COLO829 (cell line): Measurements from ENCODE around the gene PPARG.
A peak's percentile ranks its signal among the peaks of the same experiment; 100 is the strongest.

ENCODE experiments used
- DNase-seq: peaks from one replicate; pipeline ENCODE4 v3.0.0; 2012; ENCODE audit warnings: low spot score

The PPARG gene

DNA sequence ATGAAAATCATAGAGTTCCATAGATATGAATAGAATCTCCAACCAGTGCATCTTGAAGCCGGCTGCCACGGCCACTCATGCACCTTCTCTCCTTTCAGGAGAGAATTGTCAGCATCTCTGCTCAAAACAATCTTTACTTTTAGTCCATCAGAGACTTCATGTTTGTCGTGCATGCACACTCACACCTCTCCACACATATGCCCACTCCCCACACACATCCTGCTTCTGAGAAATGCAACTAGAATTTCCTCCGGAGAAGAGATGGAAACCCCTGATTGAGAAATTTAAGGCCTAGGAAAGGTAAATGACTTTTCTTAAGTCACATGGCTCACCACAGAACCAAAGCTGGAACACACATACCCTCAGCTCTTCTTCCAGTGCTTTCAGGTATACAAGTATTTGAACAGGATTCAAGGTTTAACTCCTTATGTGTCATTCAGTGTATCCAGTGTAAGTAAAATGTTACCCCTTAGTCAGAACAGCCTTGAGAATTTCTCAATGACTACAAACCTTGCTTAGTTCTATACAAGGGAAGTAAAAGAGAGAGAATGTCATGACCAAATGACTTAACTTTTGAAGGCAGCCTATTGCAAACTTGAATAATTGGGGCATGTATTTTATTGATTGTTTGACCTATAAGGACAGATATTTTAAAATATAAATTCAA, 126.3 kb downstream of the PPARG start:
- DNase-seq, result no peak

DNA sequence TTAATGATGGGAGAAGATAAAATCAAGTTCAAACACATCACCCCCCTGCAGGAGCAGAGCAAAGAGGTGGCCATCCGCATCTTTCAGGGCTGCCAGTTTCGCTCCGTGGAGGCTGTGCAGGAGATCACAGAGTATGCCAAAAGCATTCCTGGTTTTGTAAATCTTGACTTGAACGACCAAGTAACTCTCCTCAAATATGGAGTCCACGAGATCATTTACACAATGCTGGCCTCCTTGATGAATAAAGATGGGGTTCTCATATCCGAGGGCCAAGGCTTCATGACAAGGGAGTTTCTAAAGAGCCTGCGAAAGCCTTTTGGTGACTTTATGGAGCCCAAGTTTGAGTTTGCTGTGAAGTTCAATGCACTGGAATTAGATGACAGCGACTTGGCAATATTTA, 127.9 kb downstream of the PPARG start:
- no peak for DNase-seq

DNA sequence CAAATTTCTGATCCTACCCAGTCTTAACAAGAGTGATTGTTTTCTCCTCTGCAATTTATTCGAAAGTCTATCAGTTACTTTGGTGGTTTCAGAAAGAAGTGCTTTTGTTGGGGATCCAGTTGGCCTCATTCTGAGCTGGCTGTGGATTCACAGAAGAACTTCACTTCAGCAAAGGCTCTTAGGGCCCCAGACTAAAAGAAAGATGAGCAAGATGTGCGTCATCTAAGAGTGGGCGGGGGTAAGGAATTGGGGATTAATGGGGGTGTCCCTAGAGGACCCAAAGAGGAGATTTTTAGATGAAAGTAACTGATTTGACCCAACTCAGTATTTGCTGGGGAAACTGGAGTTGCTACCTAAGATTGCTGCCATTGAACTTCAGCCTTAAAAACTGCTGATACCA, 131.5 kb downstream of the PPARG start:
- DNase-seq, result no peak

DNA sequence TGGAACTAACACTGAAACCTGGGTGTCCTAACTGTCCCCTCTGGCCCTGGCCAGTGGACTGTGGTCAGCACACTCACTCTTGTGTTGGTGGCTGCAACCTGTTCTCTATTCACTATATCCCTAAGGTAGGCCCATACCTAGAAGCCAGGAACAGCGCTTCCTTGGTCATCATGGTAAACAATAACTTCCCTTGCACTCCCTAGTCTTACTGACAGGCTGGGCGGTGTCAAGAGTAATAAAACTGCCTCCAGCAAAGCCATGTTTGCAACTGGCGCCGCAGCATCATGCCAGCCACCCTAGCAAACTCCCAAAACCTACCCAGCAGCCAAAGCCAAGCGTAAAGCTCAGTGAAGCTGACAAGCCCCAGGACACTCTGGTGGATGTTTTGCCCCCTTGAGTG, 132.3 kb downstream of the PPARG start:
- no peak for DNase-seq

DNA sequence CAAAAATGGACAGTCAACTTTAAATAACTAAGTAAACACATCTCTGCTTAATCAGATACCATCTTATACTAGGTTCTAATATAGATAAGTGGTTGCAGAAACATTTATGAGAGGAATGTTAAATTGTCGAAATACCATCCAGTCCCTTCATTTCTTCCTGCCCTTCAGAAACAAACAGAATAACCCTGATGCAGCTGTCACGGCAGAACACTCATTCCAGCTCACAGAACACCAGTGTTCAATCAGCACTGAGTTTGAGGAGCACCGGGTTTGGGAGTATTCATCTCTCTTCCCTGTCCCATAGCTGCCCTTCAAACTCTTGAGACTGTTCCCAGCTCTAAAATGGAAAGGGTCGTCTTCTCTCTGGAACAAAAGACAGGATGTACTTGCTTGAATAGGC, 134.3 kb downstream of the PPARG start:
- DNase-seq, result no peak

DNA sequence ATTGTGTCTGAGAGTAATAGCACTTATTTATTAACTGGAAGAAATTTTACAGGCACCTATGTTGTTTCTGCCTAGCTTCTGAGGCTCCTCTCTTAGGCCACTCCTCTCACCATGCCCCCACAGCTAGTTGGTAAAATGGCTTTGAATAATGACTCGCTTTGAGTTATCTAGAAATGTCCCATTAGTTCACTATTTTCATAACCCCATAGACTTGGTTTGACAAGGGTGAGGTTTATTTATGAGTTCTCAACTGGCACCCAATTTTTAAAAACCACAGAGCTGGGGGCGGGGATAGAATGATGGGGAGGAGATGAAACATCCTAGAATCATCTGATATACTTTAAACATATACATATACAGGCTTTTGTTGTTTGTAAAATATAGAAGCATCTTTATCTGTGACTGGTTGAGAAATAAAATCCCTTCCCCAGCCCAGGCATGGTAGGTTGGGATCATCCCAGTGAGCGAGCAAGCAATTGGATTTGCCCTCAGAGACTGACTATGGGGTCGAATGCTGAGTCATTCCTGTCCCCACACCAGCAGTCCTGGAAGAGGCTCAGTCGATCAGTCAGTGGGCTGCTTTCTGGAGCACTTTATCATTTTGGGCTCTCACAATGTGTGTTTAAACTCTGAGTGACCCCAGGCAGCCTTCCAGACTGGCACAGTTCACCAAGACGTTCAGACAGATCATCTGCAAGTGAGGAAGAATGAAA, 135.2 kb downstream of the PPARG start:
- DNase-seq, result no peak

DNA sequence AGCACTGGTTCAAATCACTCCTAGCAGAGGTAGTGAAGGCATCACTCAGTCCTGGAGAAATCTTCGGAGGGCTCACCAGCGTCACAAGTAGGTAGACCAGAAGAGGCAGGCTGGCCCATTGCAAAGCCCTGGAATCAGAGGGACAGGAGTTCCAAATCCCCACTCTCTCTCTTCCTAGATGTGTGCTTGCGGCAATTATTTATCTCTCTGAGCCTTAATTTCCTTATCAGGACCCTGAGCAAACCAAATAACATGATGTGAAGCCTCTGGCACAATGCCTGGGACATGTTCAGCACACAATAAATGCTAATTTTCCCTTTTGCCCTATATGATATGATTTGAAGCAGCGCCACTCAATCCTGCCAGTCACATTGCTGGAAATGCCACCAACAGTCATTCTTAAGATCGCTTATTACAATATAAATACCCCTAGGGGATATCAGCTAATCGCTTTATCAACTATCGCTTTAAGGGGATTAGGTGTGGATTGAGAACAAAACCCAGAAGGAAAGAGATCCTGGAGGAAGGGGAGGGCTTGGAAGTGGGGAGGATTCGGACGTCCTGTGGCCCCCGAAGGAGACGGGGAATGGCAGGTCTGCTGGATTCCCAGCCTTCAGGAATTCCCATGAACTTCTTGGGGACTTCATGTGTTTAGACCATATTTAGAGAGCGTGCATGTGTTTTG, 135.9 kb downstream of the PPARG start:
- no peak for DNase-seq

DNA sequence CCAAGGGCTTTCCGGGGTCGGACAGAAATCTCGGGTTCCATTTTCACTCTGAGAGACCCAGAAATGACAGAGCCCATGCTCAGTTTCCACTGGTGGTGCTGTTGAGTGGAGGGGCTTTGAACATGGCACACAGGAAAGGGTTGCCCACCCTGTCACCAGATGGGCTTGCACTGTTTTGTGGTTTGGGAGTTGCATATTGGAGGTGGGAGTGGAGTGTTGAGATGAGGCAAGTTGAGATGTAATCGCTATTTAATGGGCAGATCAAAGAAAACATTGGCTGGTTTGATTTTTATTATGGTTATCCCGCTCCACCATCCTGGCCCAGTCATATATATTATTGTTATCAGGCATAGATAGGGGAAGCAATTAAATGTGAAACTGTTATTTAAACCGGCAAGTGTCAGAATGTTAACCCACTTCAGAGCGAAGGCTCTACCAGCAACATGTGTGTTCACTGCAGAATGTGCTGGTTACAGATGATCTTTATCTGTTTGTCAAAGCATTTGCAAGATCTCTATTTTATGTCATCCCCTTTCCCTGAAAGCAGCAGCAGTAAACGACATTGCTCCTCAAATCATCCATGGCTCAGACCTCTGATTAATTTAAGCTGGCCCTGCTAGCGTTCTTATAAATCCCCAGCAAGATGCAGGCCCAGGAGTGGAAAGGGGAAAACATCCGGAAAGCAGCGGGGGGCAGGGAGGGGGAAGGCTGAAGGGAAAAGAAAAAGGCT, 137.1 kb downstream of the PPARG start:
- no peak for DNase-seq

DNA sequence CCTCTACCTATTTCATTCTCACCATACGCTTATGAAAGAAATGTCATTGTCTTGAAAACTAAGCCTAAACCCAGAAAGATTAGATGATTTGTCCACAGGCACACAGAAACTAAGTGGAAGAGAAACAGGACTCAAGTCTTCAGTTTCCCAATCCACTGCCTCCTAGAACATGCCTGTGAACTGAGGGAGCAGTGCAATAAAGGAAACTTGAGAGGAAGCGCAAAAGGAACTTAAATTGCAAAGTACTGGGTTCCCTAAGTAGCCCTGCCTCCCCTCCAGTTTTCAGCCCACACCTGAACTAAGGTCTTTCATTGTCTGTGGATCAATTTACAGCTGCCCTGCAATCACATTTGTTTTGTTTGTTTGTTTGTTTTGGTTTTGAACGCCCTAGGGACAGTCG, 138.7 kb downstream of the PPARG start:
- DNase-seq, result no peak

DNA sequence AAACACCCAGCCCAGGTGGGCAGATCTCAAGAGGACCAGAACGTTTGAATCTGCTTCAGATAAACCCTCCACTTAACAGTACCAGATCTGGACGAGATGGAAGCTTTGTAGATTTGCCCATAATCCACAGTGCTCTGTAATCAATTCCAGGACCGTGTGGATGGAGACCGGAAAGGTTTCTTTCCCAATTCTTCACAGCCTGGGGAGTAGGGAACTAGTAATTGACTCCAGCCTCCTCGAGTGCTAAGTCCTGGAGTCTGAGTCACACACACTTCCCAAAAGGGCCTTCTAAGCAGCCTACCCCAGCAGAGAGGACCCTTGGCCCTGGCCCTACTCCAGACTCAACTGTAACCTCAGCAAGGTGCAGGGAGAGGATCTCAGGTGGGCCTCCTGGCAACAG, 139.3 kb downstream of the PPARG start:
- no peak for DNase-seq

DNA sequence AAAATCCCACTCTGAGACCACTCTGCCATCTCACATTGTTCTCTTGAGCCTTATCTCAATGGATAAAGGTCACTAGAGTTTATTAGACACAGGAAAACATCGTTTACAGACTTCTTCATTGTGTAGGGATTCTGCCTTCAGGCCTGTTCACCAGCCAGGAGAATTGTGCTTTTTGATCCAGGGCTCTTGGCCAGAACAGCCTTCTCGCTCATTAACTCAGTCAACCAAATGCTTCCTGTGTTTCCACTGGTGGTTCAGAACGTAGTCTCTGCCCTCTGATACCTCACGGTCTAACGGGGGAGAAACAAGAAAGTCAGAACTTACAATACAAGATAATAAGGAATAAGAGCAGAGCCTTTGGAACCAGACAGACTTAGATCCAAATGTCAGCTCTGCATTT, 141.2 kb downstream of the PPARG start:
- DNase-seq, result peak; percentile 65

DNA sequence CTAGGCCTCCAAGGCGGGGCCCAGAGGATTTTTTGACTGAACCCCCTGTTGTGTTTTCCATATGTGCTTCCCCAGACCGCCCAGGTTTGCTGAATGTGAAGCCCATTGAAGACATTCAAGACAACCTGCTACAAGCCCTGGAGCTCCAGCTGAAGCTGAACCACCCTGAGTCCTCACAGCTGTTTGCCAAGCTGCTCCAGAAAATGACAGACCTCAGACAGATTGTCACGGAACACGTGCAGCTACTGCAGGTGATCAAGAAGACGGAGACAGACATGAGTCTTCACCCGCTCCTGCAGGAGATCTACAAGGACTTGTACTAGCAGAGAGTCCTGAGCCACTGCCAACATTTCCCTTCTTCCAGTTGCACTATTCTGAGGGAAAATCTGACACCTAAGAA, 145.0 kb downstream of the PPARG start:
- DNase-seq, result no peak

DNA sequence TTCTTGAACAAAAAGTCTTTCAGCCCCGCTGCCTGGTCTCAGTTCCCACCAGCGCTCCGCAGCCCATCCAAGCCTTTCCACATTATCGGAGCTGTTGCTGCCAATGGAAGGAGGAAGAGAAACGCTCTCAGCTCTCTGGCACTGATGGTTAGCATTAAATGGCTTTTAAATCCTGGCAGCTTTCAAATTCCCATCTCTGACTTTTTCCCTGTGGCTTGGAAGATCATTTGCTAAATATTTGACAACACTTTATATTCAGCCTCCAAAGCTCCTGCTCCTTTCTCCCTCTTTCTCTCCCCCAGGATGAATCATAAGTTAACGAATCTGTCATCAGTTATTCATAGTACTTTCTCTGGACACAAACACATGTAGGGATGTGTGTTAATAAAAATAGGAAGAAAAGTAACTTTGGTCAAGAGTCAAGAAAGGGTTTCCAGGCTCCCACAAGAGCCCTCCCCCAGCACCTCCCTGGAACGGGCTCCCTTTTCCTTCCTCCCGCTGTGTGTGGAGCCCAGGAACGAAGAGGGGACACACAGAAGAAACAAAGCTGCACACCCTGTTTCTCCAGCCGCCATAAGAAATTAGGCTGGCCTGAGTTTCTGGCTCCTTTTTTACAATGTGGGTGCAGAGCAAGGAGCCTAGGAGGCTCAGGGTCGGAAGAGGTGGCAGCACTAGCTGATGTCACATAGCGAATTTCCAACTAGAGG, 147.8 kb downstream of the PPARG start:
- DNase-seq, result no peak

DNA sequence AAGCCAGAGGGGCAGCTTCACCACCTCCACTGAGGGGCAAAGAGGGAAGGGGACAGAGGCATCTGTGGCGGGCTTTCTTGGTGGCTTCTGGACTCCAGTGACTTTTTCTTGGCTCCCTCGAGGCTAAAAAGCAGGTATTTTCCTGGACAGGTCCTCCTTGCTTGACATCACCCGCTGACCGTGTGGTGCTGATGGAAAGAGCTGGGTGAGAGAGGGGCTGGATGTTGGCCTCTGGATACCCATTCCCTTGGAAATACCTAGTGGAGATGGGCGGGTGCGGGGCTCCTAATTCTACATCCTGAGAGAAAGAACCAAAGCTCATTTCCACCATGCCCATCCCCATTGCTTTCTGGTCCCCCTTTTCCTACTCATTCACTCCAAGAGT, 148.3 kb downstream of the PPARG start:
- no peak for DNase-seq

DNA sequence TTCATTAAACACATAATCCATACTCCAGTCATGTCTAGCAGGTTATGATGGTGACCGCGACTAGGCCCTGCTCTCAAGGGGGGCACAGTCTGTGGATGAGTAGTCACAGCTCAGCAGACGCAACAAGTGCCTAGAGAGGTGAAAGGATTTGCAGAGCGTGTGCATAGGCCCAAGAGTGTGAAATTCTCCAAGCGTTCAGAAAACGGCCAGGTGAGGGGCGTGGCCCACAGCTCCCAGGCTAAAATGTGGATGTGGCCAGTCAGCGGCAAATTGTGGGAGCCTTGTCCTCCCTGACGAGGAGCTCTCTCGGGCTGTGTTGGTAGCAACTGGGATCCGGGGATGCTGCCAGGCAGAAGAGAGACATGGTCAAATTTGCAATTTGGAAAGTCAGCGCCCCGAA, 149.0 kb downstream of the PPARG start:
- no peak for DNase-seq

DNA sequence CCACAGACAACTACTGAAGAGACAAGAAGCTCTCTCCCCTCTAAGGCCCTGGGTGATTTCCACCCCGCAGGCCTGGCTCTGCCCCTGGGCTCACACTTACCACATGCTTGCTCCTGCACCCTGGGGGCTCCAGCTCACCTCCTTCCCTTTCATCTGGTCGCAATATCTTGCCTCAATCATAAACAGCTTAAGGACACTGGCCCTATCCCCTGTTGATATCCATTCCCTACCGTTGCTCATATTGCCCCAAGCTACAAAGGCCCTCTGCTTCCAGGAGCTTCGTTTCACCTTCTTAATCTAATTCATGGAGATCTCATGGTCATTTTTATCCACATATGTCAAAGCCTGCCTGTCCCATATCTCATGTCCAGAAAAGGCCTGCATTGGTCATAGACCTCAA, 149.4 kb downstream of the PPARG start:
- no peak for DNase-seq

DNA sequence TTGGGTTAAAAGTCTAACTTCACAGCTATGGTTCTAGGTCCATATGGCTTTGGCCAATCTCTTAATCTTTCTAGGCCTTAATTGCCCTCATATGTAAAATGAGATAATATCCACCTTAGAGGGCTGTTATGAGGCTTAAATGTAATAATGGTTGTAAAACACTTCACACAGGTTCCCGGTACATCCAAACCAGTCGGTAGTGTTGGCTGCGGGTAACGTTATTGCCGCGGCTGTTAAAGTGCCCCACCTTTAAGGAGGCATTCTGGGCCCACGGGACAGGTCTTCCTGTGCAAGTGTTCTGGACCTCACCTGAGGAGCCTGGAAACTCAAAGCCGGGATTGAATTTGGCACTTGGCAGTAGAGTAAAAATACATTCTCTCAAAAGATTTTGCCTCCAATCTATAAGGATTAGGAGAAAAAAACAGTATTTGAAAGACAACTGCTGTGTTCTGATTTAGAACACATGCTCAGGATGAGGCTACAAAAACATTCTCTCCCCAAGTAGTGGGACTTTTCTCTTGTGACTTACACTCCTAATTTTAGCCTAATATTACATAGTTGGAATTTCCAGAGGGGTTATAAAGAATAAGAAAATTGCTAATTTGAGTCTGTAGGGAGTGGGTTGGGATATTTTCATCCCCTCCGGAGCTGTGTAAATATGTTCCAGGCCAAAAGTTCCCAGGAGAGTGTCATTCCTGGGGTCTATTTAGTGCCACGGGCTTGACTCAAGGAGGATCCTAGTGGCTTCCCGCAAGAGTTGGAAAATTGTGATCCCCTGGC, 150.5 kb downstream of the PPARG start:
- no peak for DNase-seq

DNA sequence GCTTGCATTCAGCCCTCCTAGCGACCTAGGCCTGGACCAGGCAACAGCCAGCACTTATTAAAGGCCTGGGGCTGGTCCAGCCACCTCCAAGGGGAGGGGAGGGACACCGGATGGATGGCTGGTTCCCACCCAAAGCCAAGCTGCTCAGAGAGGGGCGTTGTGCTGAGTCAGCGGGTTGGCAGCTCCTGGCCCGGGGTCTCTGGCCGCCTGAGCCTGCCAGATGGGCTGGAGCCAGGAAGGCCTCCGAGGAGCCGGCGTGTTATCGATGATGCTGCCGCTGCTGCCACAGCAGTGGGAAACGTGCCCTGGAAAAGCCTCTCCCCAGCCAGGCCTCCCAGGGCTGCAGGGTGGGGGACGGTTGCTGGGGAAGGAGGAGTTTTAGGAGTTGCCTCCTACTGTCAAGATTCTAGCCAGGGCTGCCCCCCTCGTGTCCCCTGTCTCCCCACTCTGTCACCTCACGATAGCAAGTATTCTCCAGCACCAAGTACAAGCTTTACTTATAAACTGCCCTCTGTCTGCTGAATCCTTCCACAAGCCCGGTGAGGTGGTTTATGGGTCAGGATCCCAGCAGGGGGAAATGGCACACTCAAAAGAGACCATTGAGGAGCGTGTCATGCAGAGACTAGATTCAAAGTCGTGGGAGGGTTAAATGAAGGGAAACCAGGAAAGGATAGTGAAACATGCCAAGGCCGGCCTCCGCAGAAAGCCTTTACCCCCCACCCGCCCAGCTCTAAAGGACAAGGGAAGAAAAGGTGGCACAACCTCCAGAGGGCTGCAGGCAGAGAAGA, 152.3 kb downstream of the PPARG start:
- DNase-seq, result no peak

DNA sequence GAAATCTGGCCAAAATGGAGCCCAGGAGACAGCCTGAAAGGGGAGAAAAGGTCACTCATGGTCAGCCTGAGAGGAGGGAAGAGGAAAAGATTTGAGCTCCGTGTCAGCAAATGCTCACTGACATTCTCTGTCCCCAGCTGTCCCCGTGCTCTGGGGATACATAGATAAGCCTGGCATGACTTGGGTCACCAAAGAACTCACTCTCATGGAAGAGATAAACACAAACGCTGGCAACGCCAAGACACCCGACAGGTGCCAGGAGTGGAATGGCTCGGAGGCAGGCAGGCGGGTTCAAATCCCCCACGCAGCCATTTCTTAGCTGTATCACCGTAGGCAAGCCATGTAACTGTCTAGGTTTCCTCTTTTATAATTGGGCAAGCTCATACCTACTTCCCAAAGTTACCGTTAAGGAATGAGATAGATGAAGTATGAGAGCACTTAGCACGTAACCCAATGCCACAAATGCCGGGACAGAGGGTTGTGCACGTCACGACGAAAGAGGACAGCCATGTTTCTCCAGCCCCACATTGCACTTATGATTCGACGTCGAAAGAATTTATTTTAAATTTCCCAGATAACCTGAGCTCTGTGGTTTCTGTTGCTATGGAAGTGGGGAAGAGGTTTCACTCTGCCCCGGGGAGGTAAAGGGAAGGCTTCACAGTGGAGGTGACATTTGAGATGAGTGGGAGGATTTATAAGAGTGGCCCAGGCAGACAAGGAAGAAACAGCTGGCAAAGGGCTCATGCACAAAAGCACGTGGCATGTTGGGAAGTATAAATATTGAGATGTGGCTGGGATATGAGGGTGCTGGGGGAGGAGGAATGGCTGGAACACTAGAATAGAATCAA, 154.0 kb downstream of the PPARG start:
- no peak for DNase-seq
